IMR-90 (cell line): ENCODE measurements around the gene AAK1.

ENCODE experiments used
- MAZ ChIP-seq: IDR thresholded peaks from 2 replicates; pipeline ENCODE4 v1.6.1; 2012; ENCODE audit warnings: low read depth, mild to moderate bottlenecking, low read length, improper control_type of control experiment, moderate library complexity, borderline replicate concordance
- POLR2A ChIP-seq: IDR thresholded peaks from 2 replicates; pipeline ENCODE4 v1.6.1; 2012; ENCODE audit warnings: mild to moderate bottlenecking, low read depth, low read length
- TF ChIP-seq, protein P1 (sequence below): fragments of 150-350 bp; IDR thresholded peaks from 2 replicates; pipeline ENCODE4 v1.6.1; 2016; ENCODE audit warnings: low read depth, mild to moderate bottlenecking, low read length, moderate library complexity, borderline replicate concordance
- TF ChIP-seq, protein P2 (sequence below): conservative IDR thresholded peaks from 2 replicates; pipeline ENCODE4 v1.5.1; 2012; ENCODE audit warnings: mild to moderate bottlenecking, low read depth, low read length, improper control_type of control experiment

DNA sequence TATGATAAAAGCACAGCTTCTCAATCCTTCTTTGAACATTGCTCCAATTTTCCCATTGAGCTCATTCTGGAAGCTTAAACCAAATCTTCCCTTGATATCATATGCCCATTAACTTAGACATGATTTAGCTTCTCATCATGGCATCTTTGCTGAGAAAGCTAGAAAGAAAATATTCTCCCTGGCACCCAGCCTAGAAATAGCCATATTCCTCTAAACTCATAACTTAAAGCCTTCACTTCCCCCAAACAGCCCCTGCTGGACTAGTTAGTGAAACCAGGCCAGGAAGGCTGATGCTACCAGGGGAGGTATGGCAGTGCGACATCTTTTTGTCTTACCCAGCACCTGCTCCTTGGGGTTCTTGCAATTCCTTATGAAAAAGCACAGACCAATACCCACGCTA, 4.3 kb downstream of the AAK1 start:
- TF ChIP-seq POLR2A = no peak
- TF ChIP-seq, protein P1, sequence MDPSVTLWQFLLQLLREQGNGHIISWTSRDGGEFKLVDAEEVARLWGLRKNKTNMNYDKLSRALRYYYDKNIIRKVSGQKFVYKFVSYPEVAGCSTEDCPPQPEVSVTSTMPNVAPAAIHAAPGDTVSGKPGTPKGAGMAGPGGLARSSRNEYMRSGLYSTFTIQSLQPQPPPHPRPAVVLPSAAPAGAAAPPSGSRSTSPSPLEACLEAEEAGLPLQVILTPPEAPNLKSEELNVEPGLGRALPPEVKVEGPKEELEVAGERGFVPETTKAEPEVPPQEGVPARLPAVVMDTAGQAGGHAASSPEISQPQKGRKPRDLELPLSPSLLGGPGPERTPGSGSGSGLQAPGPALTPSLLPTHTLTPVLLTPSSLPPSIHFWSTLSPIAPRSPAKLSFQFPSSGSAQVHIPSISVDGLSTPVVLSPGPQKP = no peak
- TF ChIP-seq, protein P2, sequence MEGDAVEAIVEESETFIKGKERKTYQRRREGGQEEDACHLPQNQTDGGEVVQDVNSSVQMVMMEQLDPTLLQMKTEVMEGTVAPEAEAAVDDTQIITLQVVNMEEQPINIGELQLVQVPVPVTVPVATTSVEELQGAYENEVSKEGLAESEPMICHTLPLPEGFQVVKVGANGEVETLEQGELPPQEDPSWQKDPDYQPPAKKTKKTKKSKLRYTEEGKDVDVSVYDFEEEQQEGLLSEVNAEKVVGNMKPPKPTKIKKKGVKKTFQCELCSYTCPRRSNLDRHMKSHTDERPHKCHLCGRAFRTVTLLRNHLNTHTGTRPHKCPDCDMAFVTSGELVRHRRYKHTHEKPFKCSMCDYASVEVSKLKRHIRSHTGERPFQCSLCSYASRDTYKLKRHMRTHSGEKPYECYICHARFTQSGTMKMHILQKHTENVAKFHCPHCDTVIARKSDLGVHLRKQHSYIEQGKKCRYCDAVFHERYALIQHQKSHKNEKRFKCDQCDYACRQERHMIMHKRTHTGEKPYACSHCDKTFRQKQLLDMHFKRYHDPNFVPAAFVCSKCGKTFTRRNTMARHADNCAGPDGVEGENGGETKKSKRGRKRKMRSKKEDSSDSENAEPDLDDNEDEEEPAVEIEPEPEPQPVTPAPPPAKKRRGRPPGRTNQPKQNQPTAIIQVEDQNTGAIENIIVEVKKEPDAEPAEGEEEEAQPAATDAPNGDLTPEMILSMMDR = no peak
- TF ChIP-seq MAZ = no peak
